Left ventricle myocardium superior (tissue), 1 donor: ENCODE data around the gene KLHL1. TPM values are rescaled to one million over a fixed set of nuclear protein-coding genes. Genes with fewer than 3 reads are reported as not detected.

Source experiments
- ATAC-seq: fragments of 200-7000 bp; cut with Tn5 transposase; one replicate; pipeline ENCODE4 v1.9.1; 2020; ENCODE audit warnings: mild to moderate bottlenecking, moderate library complexity
- DNase-seq: peaks from one replicate; pipeline ENCODE4 v3.0.0-alpha.2; 2020
- intact Hi-C: fragments of 100-400 bp; cut with micrococcal nuclease; formaldehyde crosslinking; loops from one replicate; pipeline ENCODE4 v1.11.0; 2022
- total RNA-seq: library from RNA; stranded (reverse); fragmentation: NEBNext Ultra II Directional; extraction: Animal tissue kit (Norgen Biotek cat#: 25700); gene quantifications from one replicate; pipeline ENCODE4 v1.2.1, GENCODE V29; 2021
- donor health status: DM: no; HTN: yes; CAD: no; lungs with severe emphysema.

KLHL1 gene
- total RNA-seq, 1 donor from 2014 or later = not detected

DNA sequence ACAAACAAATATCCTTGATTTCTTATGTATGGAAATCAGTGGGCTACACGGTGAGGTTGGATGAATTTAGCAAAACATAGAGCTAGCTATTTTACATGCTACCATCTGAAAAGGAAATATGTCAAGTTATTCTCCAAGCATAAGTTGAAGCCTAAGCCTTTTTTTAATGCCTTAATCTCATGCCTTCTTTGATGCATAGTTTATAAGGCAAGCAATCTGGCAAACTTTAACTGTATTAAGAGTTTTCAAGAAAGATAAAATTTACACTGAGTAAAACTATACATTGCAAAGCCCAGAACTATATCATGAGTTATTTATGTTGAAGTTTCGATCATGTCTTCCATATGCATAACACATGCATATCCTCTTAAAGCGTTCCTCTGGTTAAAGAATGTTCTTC lies 85.6 kb downstream of the KLHL1 start:
- no peak for DNase-seq
- intact Hi-C loops = no loop called here
- no peak for ATAC-seq

DNA sequence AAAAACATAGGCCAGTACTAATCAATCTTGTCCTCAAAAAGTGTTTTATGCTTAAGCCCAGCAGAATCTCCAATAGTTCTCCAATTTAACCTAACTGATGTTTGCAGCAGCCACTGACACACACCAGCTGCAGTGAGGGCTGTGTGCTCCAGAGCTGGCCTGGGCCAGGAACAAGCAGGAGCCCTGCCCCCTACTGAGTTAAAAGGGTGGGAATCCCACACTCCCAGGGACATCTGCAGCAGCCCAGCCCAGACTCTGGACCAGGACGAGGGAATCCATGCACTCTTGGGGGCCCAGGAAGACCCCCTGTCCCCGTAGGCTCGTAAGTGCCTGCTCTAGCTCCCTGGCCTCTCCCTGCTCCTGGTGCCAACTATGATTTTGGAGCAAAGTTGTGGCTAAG lies 92.1 kb downstream of the KLHL1 start:
- no peak for ATAC-seq
- intact Hi-C loops = no loop called here
- no peak for DNase-seq

DNA sequence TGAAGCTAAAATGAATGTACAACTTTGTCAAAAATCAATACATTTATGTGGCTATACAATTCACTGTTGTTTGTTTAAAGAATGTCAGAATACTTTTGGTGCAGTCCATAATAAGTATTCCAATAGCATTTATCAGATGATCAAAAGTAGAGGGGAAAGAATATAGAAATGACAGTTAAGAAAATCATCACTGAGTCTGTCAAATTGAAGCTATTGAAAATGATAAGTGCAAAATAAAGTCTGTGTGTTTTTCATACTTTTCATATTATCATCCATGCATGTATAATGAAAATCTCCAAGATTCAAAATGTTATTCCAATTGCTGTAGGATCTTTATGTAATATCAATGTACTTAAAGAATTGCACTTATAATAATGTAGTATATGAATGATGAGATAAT lies 93.9 kb downstream of the KLHL1 start:
- no peak for DNase-seq
- ATAC-seq = no peak
- intact Hi-C loops = no loop called here

DNA sequence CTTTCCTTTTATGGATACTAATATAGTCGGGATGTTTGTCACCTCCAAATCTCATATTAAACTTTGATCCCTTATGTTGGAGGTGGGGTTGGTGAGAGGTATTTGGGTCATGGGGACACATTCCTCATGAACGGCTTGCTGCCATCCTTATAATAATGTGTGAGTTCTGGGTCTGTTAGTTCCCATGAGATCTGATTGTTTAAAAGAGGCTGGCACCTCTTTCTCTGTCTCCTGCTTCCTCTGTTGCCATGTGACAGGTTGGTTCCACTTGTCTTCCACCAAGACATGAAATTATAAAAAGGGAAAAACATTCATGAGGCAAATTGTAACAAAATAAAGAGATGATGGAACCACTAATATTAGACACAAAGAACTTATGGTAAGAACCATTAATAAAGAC lies 108.4 kb downstream of the KLHL1 start:
- DNase-seq = no peak
- ATAC-seq = no peak
- intact Hi-C loops = no loop called here

DNA sequence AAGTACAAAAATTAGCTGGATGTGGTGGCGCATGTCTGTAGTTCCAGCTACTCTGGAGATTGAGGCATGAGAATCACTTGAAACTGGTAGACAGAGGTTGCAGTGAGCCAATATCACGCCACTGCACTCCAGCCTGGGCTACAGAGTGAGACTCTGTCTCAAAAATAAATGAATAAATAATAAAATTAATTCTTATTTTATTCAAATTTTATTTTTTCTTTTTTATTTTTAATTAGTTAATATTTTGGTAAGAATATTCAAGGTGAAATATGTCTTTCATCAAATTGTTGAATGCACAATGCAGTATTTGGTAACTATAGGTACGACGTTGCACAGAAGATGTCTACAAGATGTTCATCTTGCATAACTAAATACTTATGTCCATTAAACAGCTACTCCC lies 111.2 kb downstream of the KLHL1 start:
- ATAC-seq (no peak), DNase-seq (no peak)
- intact Hi-C loops = no loop called here

DNA sequence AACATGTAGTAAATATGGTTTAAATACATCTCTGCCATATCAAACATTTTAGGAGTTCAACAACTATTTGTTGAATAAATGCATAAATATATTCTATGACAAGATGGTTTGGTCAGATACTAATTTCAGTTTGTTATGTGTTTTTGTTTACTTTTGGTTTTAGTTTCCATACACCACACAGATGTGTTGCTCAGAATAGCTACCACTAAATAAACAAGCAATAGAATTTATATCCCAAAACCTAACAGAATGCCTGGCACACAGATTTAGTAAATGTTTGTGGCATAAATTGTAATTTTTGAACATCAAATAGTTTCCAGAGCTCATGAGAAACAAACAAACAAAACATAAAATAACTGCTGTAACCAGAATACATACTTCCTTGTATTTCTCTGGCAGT lies 127.5 kb downstream of the KLHL1 start:
- DNase-seq (no peak), ATAC-seq (no peak)
- intact Hi-C loops = no loop called here

DNA sequence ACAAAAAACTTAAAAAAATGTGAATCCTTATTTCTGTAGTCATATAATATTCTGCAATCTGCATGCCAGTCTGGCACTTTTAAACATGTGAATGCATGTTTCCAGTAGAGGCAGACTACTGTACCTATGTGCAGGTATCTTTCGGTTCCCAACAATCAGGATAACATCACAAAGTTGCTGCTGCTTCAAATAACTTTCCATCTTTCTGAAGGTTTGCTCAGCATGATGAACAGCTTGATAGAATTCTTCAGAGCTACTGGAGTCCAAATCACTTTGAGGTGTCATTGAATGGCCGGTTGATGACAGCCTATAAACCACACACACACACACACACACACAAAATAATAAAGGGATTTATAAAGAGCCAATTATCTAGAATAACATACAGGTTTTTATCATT lies 132.8 kb downstream of the KLHL1 start:
- DNase-seq (no peak), ATAC-seq (no peak)
- intact Hi-C loops = no loop called here

DNA sequence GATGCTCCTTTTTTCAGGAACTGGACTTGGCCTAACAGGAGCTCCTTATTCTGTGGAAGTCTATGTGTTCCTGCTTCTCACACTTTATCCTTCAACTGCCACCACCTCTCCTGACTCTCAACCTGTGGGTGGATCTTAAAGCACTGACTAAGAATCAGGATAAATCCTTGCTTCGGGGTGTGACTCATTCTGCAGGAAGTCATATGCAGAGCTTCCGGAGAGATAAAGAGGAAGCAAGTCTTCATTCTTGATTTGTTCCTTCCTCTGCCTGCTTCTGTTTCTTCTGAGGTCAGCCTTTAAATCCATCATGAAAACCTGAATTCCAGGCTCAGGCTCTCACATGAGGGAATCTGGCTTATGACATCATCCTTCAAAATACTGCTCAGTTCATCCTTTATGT lies 137.7 kb downstream of the KLHL1 start:
- ATAC-seq = no peak
- no peak for DNase-seq
- intact Hi-C loops = no loop called here

DNA sequence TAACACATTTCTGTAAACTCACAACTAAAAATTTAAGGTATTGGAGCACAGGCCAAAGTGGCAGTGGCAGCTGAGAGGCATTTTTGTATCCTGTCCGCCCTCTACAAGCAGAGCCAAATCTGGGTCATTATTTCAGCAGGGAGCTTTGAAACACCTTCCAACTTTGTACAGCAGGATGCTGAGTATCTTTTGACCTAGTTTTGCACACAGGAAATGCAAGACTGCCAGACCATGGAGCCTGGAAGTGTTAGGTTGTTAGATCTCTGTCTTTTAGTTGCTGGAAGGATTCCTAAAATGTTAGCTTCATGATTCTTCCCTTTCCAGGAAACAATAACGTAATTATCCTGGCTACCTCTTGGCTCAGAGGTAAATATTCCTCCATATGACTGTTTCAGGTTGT lies 149.2 kb downstream of the KLHL1 start:
- no peak for DNase-seq
- ATAC-seq = no peak
- intact Hi-C loops = no loop called here

DNA sequence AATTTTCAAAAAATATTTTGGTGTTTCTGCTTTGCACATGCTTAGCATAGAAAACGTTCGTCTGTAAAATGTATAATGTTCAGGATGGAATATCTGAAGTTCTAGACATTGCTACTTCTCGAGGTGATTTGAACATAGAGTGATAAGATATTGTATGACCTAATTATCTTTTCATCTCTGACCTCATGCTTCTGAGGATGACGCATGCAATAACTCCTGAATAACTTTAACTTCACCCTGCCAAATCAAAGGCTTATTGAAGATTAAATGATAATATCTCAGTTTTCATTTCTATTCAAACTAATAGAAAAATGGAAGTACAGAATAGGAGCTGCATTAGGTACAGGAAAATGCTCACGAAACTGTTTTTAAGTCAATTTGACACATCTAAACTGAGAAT lies 151.4 kb downstream of the KLHL1 start:
- DNase-seq = no peak
- ATAC-seq = no peak
- intact Hi-C loops = no loop called here

DNA sequence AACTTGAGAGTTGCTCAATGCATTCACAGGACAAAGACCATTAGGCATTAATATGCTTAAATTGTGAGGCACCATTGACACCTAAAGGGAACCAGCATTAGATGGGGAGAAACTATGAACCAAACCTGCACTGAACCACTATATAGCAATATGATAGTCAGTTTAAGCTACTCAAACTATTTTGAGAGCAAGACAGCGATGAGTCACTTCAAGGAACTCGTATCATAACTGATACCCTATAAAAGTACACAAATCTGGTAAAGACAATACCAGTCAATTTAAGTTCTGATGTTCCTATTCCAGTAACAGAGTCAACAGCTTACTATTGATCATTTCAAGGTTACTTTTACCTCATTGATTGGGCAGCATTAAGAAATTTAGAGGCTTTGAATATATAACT lies 151.9 kb downstream of the KLHL1 start:
- no peak for DNase-seq
- ATAC-seq = no peak
- intact Hi-C loops = no loop called here

DNA sequence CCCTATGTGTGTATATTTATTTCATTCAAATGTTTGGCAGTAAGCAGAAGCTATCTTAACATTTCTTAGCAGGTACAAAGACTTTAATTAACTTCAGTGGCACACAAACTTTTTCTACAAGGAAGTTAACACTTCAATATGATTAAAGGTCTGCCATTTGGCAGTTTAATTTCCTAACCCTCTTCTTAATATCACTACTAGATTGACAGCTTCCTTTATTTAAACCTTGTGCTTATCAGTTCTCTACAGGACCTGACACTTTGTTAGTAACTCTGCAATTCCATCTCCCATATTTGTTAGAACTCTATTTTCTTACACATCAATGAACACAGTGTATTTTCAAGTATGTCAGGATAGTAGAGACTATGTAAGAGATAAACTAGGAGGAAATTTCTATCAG lies 153.0 kb downstream of the KLHL1 start:
- ATAC-seq (no peak), DNase-seq (no peak)
- intact Hi-C loops = no loop called here

DNA sequence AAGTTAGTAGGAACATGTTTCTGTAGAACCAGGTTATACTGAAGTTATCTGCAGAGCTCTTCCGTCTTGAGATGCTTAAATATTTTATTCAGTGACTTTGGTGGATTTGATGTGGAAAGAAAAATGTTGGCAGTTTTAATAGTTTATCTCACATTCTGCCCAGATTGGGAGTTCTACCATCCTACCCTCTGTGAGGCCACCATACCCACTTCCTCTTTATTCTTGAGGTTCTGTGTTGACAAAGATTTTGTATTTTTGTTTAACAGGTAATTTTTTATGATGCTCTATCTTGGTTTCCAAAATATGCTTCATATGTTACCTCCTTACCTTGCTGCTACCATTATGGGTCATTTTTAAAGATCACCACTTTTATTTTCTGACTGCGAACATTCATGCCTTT lies 156.8 kb downstream of the KLHL1 start:
- ATAC-seq = no peak
- DNase-seq = no peak
- intact Hi-C loops = no loop called here

DNA sequence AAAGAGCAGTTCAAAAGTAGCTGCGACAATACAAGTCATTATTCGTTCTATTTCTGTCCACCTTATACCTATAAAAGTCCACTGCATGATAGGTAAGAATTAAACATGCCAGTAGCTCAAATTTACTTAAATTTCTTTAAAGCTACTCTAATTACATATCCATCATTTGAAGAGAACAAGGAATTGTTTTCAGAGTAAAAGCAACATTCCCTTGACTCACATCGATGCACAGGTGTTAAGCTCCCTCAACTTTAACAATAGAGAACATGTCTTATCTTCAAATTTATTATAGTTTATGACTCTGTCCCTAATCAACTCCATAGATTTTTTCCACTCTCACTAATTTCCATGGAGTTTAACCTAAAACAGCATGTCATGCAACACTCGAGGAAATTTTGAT lies 158.1 kb downstream of the KLHL1 start:
- no peak for ATAC-seq
- intact Hi-C loops = no loop called here

DNA sequence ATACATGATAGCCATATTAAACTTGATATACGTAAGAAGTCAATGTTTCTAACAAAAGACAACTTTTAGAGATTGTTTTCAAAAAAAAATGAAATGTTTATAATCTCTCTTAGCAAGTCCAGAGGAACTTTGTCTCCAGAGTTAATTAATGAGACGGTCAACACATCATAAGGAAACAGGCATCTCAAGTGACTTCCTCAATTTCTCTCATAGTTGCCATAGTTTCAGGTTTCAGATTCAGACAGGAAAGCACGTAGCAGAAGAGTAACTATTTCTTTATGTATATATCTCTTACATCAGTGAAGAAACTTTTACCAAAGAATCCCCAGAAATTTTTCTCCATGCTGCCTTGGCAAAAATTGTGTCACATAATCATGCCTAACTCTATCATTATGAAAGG lies 160.2 kb downstream of the KLHL1 start:
- no peak for DNase-seq
- no peak for ATAC-seq
- intact Hi-C loops = no loop called here

More for the DNA sequence above, 158.1 kb downstream of the KLHL1 start:
- DNase-seq = no peak

DNA sequence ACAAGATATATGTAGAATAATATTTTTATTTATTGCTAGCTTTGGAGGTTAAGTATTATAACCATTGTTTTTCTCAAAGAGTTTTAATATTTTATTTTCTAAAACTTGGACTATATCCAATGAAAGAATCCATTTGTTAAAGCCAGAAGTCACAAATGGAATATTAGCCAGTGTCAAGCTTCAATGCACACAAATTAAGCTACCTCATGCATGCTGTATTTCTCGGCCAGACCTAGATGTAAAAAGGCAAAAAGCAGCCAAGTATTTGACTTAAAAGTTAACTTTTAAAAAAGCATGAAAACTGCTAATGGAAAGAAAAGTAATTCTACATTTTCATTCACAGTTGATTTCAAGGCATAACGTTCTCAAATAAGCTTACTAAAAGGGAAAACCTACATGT lies 160.7 kb downstream of the KLHL1 start:
- intact Hi-C loops = no loop called here
- DNase-seq (no peak), ATAC-seq (no peak)

DNA sequence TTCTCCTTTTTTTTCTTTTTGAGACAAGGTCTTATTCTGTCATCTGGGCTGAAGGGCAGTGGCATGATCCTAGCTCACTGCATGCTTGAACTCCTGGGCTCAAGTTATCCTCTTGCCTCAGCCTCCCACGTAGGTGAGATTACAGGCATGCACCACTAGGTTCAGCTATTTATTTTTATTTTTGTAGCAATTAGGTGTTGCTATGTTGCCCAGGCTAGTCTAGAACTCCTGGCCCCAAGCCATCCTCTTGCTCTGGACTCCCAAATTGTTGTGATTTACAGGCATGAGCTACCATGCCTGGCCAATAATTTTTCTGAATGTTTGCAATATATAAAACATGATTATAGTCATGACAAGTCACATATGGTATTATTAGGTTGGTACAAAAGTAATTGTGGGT lies 161.7 kb downstream of the KLHL1 start:
- intact Hi-C loops = no loop called here
- DNase-seq = no peak
- no peak for ATAC-seq

DNA sequence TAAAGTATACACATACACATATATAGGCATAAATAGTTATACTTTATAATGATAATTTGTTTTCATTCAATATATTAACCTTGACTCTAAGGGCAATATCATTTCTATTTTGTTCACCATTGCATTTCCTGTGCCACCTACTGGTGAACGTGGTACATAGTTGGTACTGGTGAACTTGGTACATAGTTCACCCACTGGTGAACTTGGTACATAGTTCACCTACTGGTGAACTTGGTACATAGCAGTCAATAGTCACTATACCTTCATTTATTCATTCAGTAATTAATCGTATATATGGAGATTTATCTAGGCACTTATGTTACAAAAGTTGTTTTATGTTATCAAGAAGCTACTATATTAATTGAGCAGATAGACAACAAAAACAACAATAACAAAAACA lies 173.2 kb downstream of the KLHL1 start:
- ATAC-seq (no peak), DNase-seq (no peak)
- intact Hi-C loops = no loop called here

DNA sequence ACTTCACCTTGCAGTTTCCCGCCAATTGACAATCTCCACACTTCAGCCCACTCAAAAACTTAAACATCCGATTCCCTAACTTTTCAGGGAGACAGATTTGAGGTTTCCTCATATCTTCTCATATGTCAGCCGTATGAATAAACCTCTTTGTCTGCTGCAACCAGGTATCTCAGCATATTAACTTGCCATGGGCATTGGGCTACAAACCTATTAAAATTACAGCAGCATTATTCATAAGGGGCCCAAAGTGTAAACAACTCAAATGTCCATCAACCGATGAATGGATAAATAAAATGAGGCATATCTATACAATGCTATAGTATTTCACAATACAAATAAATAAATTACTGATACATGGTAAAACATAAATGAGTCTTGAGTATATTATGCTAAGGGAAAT lies 180.0 kb downstream of the KLHL1 start:
- intact Hi-C loops = no loop called here
- DNase-seq (no peak), ATAC-seq (no peak)

DNA sequence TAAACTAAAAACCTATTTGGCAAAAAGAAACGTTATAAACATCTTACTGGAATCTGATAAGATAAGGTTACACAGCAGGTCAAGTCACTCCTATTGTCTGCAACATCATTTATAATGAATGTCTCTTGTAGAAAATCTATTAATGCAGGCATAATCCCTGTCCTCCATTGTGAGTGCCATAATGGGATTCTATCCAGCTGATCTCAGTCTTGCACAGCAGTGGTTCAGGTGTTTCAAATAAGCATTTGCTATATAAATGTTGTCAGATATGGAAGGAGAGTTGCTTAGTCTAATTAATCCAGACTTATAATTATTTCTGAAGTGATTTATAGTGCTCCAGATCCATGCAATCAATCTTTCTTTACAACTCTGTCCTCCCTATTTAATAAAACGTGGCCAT lies 187.1 kb downstream of the KLHL1 start:
- intact Hi-C loops = no loop called here

DNA sequence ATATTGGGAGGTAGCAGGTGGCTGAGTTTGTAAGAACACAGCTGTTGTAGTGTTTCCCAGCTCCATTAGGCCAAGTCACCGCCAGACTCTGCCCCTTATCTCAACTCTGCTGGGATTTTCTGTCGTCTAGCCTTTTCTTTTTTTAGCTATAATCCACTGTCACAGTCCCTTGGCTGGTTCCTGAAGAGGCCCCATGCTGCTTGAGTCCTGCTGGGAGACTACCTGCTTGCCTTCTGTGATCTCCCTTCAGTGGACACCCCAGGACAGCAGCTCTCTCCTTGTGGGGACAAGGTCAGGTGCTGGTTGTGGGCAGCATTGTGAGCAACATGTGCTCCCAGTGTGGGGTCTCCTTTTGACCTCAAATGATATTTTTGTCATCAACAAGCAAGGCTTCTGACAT lies 195.6 kb downstream of the KLHL1 start:
- ATAC-seq (no peak), DNase-seq (no peak)
- intact Hi-C loops = no loop called here

More for the DNA sequence above, 187.1 kb downstream of the KLHL1 start:
- no peak for DNase-seq
- ATAC-seq = no peak

DNA sequence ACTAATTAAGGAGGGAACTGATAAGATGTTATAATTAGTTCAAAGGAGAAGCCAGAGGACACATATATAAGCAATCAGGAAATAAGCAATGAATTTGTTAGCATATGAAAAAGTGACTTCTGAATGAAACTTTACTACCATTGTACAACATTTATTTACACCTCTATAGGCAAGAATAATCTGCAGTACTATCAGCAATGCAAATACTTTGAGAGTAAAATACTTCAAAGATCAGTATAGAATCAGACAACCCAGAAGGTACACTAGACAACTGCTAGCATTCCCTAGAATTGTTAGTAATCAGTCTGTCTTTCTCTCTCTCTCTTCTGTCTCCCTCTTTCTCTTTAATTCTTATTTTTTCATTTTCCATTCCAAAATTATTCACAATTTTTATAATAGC lies 197.5 kb downstream of the KLHL1 start:
- ATAC-seq = no peak
- no peak for DNase-seq
- intact Hi-C loops = no loop called here

DNA sequence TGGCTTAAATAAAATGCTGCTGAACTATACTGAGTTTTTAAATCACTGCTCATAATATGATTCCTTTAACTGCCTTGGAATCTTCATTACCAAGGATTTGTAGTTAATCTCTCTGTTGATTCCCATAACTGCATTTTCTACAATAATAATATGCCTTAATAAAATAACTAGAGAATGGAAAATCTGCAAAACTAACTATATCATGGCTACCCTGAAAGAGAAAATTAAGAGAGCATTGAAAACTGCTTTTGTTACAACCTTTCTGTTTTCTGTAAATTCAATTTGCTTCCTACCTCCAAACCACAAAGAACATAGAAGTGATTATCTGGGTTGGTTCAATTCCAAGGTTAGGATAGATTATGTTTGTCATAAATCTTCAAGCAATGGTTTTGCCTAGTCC lies 203.5 kb downstream of the KLHL1 start:
- ATAC-seq (no peak), DNase-seq (no peak)
- intact Hi-C loops = no loop called here
